Measurements from ENCODE around the gene PNPLA8.
A peak's percentile ranks its signal among the peaks of the same experiment; 100 is the strongest.
"Not testable (repeated sequence)": the region's sequence is repeated elsewhere in the genome, so short reads cannot be mapped to it uniquely, and the experiment has no call there.

Gene PNPLA8

GRCh38 chr7:108525327-108525984, 479 bp downstream of the PNPLA8 start:
- Histone ChIP-seq H3K36me3 (ENCODE audit: control insufficient read depth, low read depth, low read length) (no peaks in the 10 kb centered on the region), H3K27ac (ENCODE audit: low read length) (no peak overlapping the region), H3K27me3 (ENCODE audit: control insufficient read depth, insufficient read depth, low read length) (no peaks in the 10 kb centered on the region), H3K4me3 (ENCODE audit: low read length) (peak overlapping the region; percentile 86), H3K4me1 (ENCODE audit: control insufficient read depth, low read depth, low read length) (peaks cover 41% of the 10 kb centered on the region), H3K9me3 (ENCODE audit: control insufficient read depth, low read depth, low read length) (no peaks in the 10 kb centered on the region), H3K9ac (ENCODE audit: low read length) (peak overlapping the region; percentile 63)

- no peak overlapping the region for H3K27ac ChIP-seq (ENCODE audit: low read length)
- peaks cover 41% of the 10 kb centered on the region for H3K4me1 ChIP-seq (ENCODE audit: control insufficient read depth, low read depth, low read length)
- peak overlapping the region; percentile 4 for H3K4me3 ChIP-seq (ENCODE audit: low read length)
- H3K9ac ChIP-seq (ENCODE audit: low read length): no peak overlapping the region
- no peaks in the 10 kb centered on the region for H3K9me3 ChIP-seq (ENCODE audit: control insufficient read depth, low read depth, low read length)
- no peaks in the 10 kb centered on the region for H3K27me3 ChIP-seq (ENCODE audit: control insufficient read depth, insufficient read depth, low read length)
- H3K36me3 ChIP-seq (ENCODE audit: control insufficient read depth, low read depth, low read length): no peaks in the 10 kb centered on the region
Observed at GRCh38 chr7:108522780-108523179, 3.2 kb downstream of the PNPLA8 start.

GRCh38 chr7:108517951-108518350, 8.0 kb downstream of the PNPLA8 start:
- no peaks in the 10 kb centered on the region for H3K9me3 ChIP-seq (ENCODE audit: control insufficient read depth, low read depth, low read length)
- H3K36me3 ChIP-seq (ENCODE audit: control insufficient read depth, low read depth, low read length): peaks cover 4% of the 10 kb centered on the region
- H3K27me3 ChIP-seq (ENCODE audit: control insufficient read depth, insufficient read depth, low read length): no peaks in the 10 kb centered on the region
- H3K4me1 ChIP-seq (ENCODE audit: control insufficient read depth, low read depth, low read length): peaks cover 19% of the 10 kb centered on the region
- H3K4me3 ChIP-seq (ENCODE audit: low read length): no peak overlapping the region
- H3K9ac ChIP-seq (ENCODE audit: low read length): no peak overlapping the region
- H3K27ac ChIP-seq (ENCODE audit: low read length): no peak overlapping the region

GRCh38 chr7:108515630-108516029, 10.3 kb downstream of the PNPLA8 start:
- Histone ChIP-seq H3K27ac (ENCODE audit: low read length) (no peak overlapping the region), H3K27me3 (ENCODE audit: control insufficient read depth, insufficient read depth, low read length) (no peaks in the 10 kb centered on the region), H3K4me3 (ENCODE audit: low read length) (no peak overlapping the region), H3K4me1 (ENCODE audit: control insufficient read depth, low read depth, low read length) (no peaks in the 10 kb centered on the region), H3K36me3 (ENCODE audit: control insufficient read depth, low read depth, low read length) (peaks cover 4% of the 10 kb centered on the region), H3K9me3 (ENCODE audit: control insufficient read depth, low read depth, low read length) (no peaks in the 10 kb centered on the region), H3K9ac (ENCODE audit: low read length) (no peak overlapping the region)

- H3K36me3 ChIP-seq (ENCODE audit: control insufficient read depth, low read depth, low read length): peaks cover 4% of the 10 kb centered on the region
- no peak overlapping the region for H3K9ac ChIP-seq (ENCODE audit: low read length)
- no peaks in the 10 kb centered on the region for H3K27me3 ChIP-seq (ENCODE audit: control insufficient read depth, insufficient read depth, low read length)
- H3K9me3 ChIP-seq (ENCODE audit: control insufficient read depth, low read depth, low read length): no peaks in the 10 kb centered on the region
- H3K4me1 ChIP-seq (ENCODE audit: control insufficient read depth, low read depth, low read length): no peaks in the 10 kb centered on the region
- no peak overlapping the region for H3K27ac ChIP-seq (ENCODE audit: low read length)
- H3K4me3 ChIP-seq (ENCODE audit: low read length): no peak overlapping the region
Observed at GRCh38 chr7:108515013-108515412, 10.9 kb downstream of the PNPLA8 start.

- H3K4me3 ChIP-seq (ENCODE audit: low read length): no peak overlapping the region
- no peaks in the 10 kb centered on the region for H3K27me3 ChIP-seq (ENCODE audit: control insufficient read depth, insufficient read depth, low read length)
- H3K36me3 ChIP-seq (ENCODE audit: control insufficient read depth, low read depth, low read length): peaks cover 4% of the 10 kb centered on the region
- no peaks in the 10 kb centered on the region for H3K4me1 ChIP-seq (ENCODE audit: control insufficient read depth, low read depth, low read length)
- H3K9me3 ChIP-seq (ENCODE audit: control insufficient read depth, low read depth, low read length): no peaks in the 10 kb centered on the region
- H3K9ac ChIP-seq (ENCODE audit: low read length): no peak overlapping the region
- H3K27ac ChIP-seq (ENCODE audit: low read length): no peak overlapping the region
Observed at GRCh38 chr7:108511939-108512338, 14.0 kb downstream of the PNPLA8 start.

- not testable (repeated sequence) for H3K9me3 ChIP-seq (ENCODE audit: control insufficient read depth, low read depth, low read length); H3K4me3 ChIP-seq (ENCODE audit: low read length); H3K9ac ChIP-seq (ENCODE audit: low read length); H3K4me1 ChIP-seq (ENCODE audit: control insufficient read depth, low read depth, low read length); H3K36me3 ChIP-seq (ENCODE audit: control insufficient read depth, low read depth, low read length); H3K27ac ChIP-seq (ENCODE audit: low read length); H3K27me3 ChIP-seq (ENCODE audit: control insufficient read depth, insufficient read depth, low read length)
Observed at GRCh38 chr7:108504576-108504975, 21.4 kb downstream of the PNPLA8 start.

- H3K36me3 ChIP-seq (ENCODE audit: control insufficient read depth, low read depth, low read length): peaks cover 11% of the 10 kb centered on the region
- H3K4me3 ChIP-seq (ENCODE audit: low read length): no peak overlapping the region
- no peaks in the 10 kb centered on the region for H3K4me1 ChIP-seq (ENCODE audit: control insufficient read depth, low read depth, low read length)
- H3K27me3 ChIP-seq (ENCODE audit: control insufficient read depth, insufficient read depth, low read length): no peaks in the 10 kb centered on the region
- H3K9ac ChIP-seq (ENCODE audit: low read length): no peak overlapping the region
- no peak overlapping the region for H3K27ac ChIP-seq (ENCODE audit: low read length)
- H3K9me3 ChIP-seq (ENCODE audit: control insufficient read depth, low read depth, low read length): no peaks in the 10 kb centered on the region
Observed at GRCh38 chr7:108503112-108504026, 22.6 kb downstream of the PNPLA8 start.

GRCh38 chr7:108499566-108499965, 26.4 kb downstream of the PNPLA8 start:
- H3K27me3 ChIP-seq (ENCODE audit: control insufficient read depth, insufficient read depth, low read length): no peaks in the 10 kb centered on the region
- H3K4me3 ChIP-seq (ENCODE audit: low read length): no peak overlapping the region
- H3K9me3 ChIP-seq (ENCODE audit: control insufficient read depth, low read depth, low read length): no peaks in the 10 kb centered on the region
- no peak overlapping the region for H3K9ac ChIP-seq (ENCODE audit: low read length)
- H3K4me1 ChIP-seq (ENCODE audit: control insufficient read depth, low read depth, low read length): no peaks in the 10 kb centered on the region
- H3K27ac ChIP-seq (ENCODE audit: low read length): no peak overlapping the region
- peaks cover 8% of the 10 kb centered on the region for H3K36me3 ChIP-seq (ENCODE audit: control insufficient read depth, low read depth, low read length)

- H3K36me3 ChIP-seq (ENCODE audit: control insufficient read depth, low read depth, low read length): peaks cover 8% of the 10 kb centered on the region
- no peaks in the 10 kb centered on the region for H3K9me3 ChIP-seq (ENCODE audit: control insufficient read depth, low read depth, low read length)
- no peak overlapping the region for H3K4me3 ChIP-seq (ENCODE audit: low read length)
- H3K9ac ChIP-seq (ENCODE audit: low read length): no peak overlapping the region
- no peaks in the 10 kb centered on the region for H3K4me1 ChIP-seq (ENCODE audit: control insufficient read depth, low read depth, low read length)
- no peak overlapping the region for H3K27ac ChIP-seq (ENCODE audit: low read length)
- no peaks in the 10 kb centered on the region for H3K27me3 ChIP-seq (ENCODE audit: control insufficient read depth, insufficient read depth, low read length)
Observed at GRCh38 chr7:108498481-108498880, 27.5 kb downstream of the PNPLA8 start.

- H3K36me3 ChIP-seq (ENCODE audit: control insufficient read depth, low read depth, low read length): peaks cover 8% of the 10 kb centered on the region
- no peaks in the 10 kb centered on the region for H3K9me3 ChIP-seq (ENCODE audit: control insufficient read depth, low read depth, low read length)
Observed at GRCh38 chr7:108497082-108497725, 28.7 kb downstream of the PNPLA8 start.

More at GRCh38 chr7:108497082-108497725, 28.7 kb downstream of the PNPLA8 start:
- H3K27ac ChIP-seq (ENCODE audit: low read length): no peak overlapping the region
- no peaks in the 10 kb centered on the region for H3K27me3 ChIP-seq (ENCODE audit: control insufficient read depth, insufficient read depth, low read length)
- H3K4me1 ChIP-seq (ENCODE audit: control insufficient read depth, low read depth, low read length): no peaks in the 10 kb centered on the region
- H3K9ac ChIP-seq (ENCODE audit: low read length): no peak overlapping the region
- H3K4me3 ChIP-seq (ENCODE audit: low read length): no peak overlapping the region
